Head of caudate nucleus (tissue), 42 donors: ENCODE results near the gene ALG11.
A peak's percentile ranks its signal among the peaks of the same experiment; 100 is the strongest.
"Not testable (repeated sequence)": the region's sequence is repeated elsewhere in the genome, so short reads cannot be mapped to it uniquely, and the experiment has no call there.

Experiments used
- DNase-seq, 42 donors: peaks; one replicate each; pipeline versions ENCODE4 v3.0.0 to v3.0.0-alpha.2; 2020 to 2021; ENCODE audit warnings: mixed read lengths in 7 of 42
- intact Hi-C: fragments of 100-400 bp; cut with DNase I; formaldehyde crosslinking; loops from one replicate; pipeline ENCODE4 v1.15.0; 2022

Gene ALG11

GRCh38 chr13:52011632-52012511 lies at the start of gene ALG11:
TSS of gene ALG11 (plus strand) at chr13:52012398. CDS start at chr13:52012419, 21 bp downstream.
- intact Hi-C loops: loop anchor here (5.0 kb wide), 2 partner anchors 115 to 185 kb away; partner anchors contain the start of gene NEK5
- peak; percentile 98 to 100 (median 99) for DNase-seq

GRCh38 chr13:51966186-51966585 lies 46.0 kb upstream of the ALG11 start:
- intact Hi-C loops: no loop called here
- no peak for DNase-seq

GRCh38 chr13:51967482-51968446 lies 44.4 kb upstream of the ALG11 start:
- intact Hi-C loops: no loop called here
- DNase-seq: no peak

- intact Hi-C loops: no loop called here
- DNase-seq: no peak
Measured at GRCh38 chr13:51970349-51970748, 41.8 kb upstream of the ALG11 start.

- DNase-seq: no peak
- intact Hi-C loops: no loop called here
Measured at GRCh38 chr13:51971520-51972426, 40.4 kb upstream of the ALG11 start.

GRCh38 chr13:51974482-51974881 lies 37.7 kb upstream of the ALG11 start:
- no peak for DNase-seq
- intact Hi-C loops: no loop called here

- intact Hi-C loops: no loop called here
Measured at GRCh38 chr13:51976423-51976822, 35.8 kb upstream of the ALG11 start.

GRCh38 chr13:51976890-51977289 lies 35.3 kb upstream of the ALG11 start:
- intact Hi-C loops: no loop called here
- DNase-seq: no peak

More at GRCh38 chr13:51976423-51976822, 35.8 kb upstream of the ALG11 start:
- DNase-seq: no peak

GRCh38 chr13:51977625-51978024 lies 34.6 kb upstream of the ALG11 start:
- no peak for DNase-seq
- intact Hi-C loops: no loop called here

GRCh38 chr13:51978796-51979556 lies 33.2 kb upstream of the ALG11 start:
- DNase-seq: no peak
- intact Hi-C loops: no loop called here

- DNase-seq: no peak
- intact Hi-C loops: no loop called here
Measured at GRCh38 chr13:51980908-51981307, 31.3 kb upstream of the ALG11 start.

GRCh38 chr13:51981355-51981754 lies 30.8 kb upstream of the ALG11 start:
- intact Hi-C loops: no loop called here
- DNase-seq: no peak

GRCh38 chr13:51983292-51983691 lies 28.9 kb upstream of the ALG11 start:
- intact Hi-C loops, DNase-seq: not testable (repeated sequence)

GRCh38 chr13:51984904-51985303 lies 27.3 kb upstream of the ALG11 start:
- DNase-seq, intact Hi-C loops: not testable (repeated sequence)

GRCh38 chr13:51988988-51989618 lies 23.1 kb upstream of the ALG11 start:
- DNase-seq: no peak
- intact Hi-C loops: no loop called here

- intact Hi-C loops: no loop called here
- DNase-seq: no peak
Measured at GRCh38 chr13:51993713-51994112, 18.5 kb upstream of the ALG11 start.
